Loucy (cell line): ENCODE data around the gene PDZRN3.

Experiments used
- H2AFZ ChIP-seq: fragments of 200-600 bp; sonication (generic); 2 replicates; pipeline ENCODE4 v1.6.0; 2016; ENCODE audit warnings: antibody characterized with exemption, mild to moderate bottlenecking, low read length, moderate library complexity
- H3F3A ChIP-seq: fragments of 200-600 bp; 2 replicates; pipeline ENCODE4 v1.6.0; 2016; ENCODE audit warnings: antibody characterized with exemption, low read depth, mild to moderate bottlenecking
- H3K27me3 ChIP-seq: fragments of 200-600 bp; sonication (generic); 2 replicates; pipeline ENCODE4 v1.6.1; 2014; ENCODE audit warnings: low read length, mild to moderate bottlenecking; ENCODE audit not compliant: insufficient read depth, poor library complexity, severe bottlenecking
- H3K36me3 ChIP-seq: fragments of 200-600 bp; sonication (generic); 2 replicates; pipeline ENCODE4 v1.6.1; 2016; ENCODE audit warnings: low read length; ENCODE audit not compliant: insufficient read depth
- H3K4me1 ChIP-seq: fragments of 200-600 bp; sonication (generic); 2 replicates; pipeline ENCODE4 v1.5.1; 2014; ENCODE audit warnings: low read length, mild to moderate bottlenecking; ENCODE audit not compliant: insufficient read depth, poor library complexity, severe bottlenecking
- H3K4me2 ChIP-seq: fragments of 200-600 bp; sonication (generic); 2 replicates; pipeline ENCODE4 v1.6.0; 2014; ENCODE audit warnings: antibody characterized with exemption, low read length, low read depth, mild to moderate bottlenecking; ENCODE audit not compliant: poor library complexity, severe bottlenecking
- H3K4me3 ChIP-seq: fragments of 200-600 bp; sonication (generic); 2 replicates; pipeline ENCODE4 v1.5.1; 2014; ENCODE audit warnings: low read length, mild to moderate bottlenecking, mixed read lengths; ENCODE audit not compliant: poor library complexity, severe bottlenecking
- H3K79me2 ChIP-seq: fragments of 200-600 bp; sonication (generic); 2 replicates; pipeline ENCODE4 v1.6.1; 2014; ENCODE audit warnings: low read length; ENCODE audit not compliant: insufficient read depth
- H3K9ac ChIP-seq: fragments of 200-600 bp; sonication (generic); 2 replicates; pipeline ENCODE4 v1.6.0; 2014; ENCODE audit warnings: mild to moderate bottlenecking, low read depth, low read length, moderate library complexity; ENCODE audit not compliant: poor library complexity, severe bottlenecking
- H3K9me2 ChIP-seq: fragments of 200-600 bp; sonication (generic); replicated peaks from 2 replicates; pipeline ENCODE4 v1.6.1; 2016; ENCODE audit warnings: low read depth, low read length, mixed read lengths
- H3K9me3 ChIP-seq: fragments of 200-600 bp; sonication (generic); 2 replicates; pipeline ENCODE4 v1.6.1; 2014; ENCODE audit warnings: mild to moderate bottlenecking, antibody characterized with exemption, low read length, low read depth; ENCODE audit not compliant: insufficient read depth
- H4K20me1 ChIP-seq: fragments of 200-600 bp; sonication (generic); 2 replicates; pipeline ENCODE4 v1.6.0; 2014; ENCODE audit warnings: antibody characterized with exemption, low read length, mild to moderate bottlenecking; ENCODE audit not compliant: insufficient read depth, poor library complexity, severe bottlenecking
- EZH2phosphoT487 ChIP-seq: fragments of 200-600 bp; IDR thresholded peaks from 2 replicates; pipeline ENCODE4 v1.6.1; 2018; ENCODE audit warnings: antibody characterized with exemption, mild to moderate bottlenecking, moderate library complexity, borderline replicate concordance
- TF ChIP-seq, protein P1 (sequence below): fragments of 200-600 bp; sonication (generic); conservative IDR thresholded peaks from 2 replicates; pipeline ENCODE4 v1.5.1; 2014; ENCODE audit warnings: mild to moderate bottlenecking, antibody characterized with exemption, low read length

PDZRN3 gene

GRCh38 chr3:73393005-73393404, 231.7 kb downstream of the PDZRN3 start:
- Histone ChIP-seq H3K4me2 (no peak overlapping the region), H4K20me1 (no peaks in the 10 kb centered on the region), H2AFZ (no peak overlapping the region), H3K4me3 (no peak overlapping the region), H3K79me2 (no peaks in the 10 kb centered on the region), H3K36me3 (no peaks in the 10 kb centered on the region), H3K9me3 (no peaks in the 10 kb centered on the region), H3K9me2 (no peaks in the 10 kb centered on the region), H3K27me3 (no peaks in the 10 kb centered on the region), H3K9ac (no peak overlapping the region), H3K4me1 (peaks cover 26% of the 10 kb centered on the region), H3F3A (no peaks in the 10 kb centered on the region)
- TF ChIP-seq, protein P1, sequence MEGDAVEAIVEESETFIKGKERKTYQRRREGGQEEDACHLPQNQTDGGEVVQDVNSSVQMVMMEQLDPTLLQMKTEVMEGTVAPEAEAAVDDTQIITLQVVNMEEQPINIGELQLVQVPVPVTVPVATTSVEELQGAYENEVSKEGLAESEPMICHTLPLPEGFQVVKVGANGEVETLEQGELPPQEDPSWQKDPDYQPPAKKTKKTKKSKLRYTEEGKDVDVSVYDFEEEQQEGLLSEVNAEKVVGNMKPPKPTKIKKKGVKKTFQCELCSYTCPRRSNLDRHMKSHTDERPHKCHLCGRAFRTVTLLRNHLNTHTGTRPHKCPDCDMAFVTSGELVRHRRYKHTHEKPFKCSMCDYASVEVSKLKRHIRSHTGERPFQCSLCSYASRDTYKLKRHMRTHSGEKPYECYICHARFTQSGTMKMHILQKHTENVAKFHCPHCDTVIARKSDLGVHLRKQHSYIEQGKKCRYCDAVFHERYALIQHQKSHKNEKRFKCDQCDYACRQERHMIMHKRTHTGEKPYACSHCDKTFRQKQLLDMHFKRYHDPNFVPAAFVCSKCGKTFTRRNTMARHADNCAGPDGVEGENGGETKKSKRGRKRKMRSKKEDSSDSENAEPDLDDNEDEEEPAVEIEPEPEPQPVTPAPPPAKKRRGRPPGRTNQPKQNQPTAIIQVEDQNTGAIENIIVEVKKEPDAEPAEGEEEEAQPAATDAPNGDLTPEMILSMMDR: no peak
- TF ChIP-seq EZH2phosphoT487: no peak

- no peaks in the 10 kb centered on the region for H3K36me3 ChIP-seq
- no peaks in the 10 kb centered on the region for H3K27me3 ChIP-seq
- H3K9me3 ChIP-seq: no peaks in the 10 kb centered on the region
- peaks cover 17% of the 10 kb centered on the region for H3K4me1 ChIP-seq
- H4K20me1 ChIP-seq: no peaks in the 10 kb centered on the region
- no peak overlapping the region for H2AFZ ChIP-seq
- no peak overlapping the region for H3K4me3 ChIP-seq
- no peak for TF ChIP-seq EZH2phosphoT487
- TF ChIP-seq, protein P1: no peak
- H3K9ac ChIP-seq: no peak overlapping the region
- no peak overlapping the region for H3K4me2 ChIP-seq
- H3K9me2 ChIP-seq: no peaks in the 10 kb centered on the region
- no peaks in the 10 kb centered on the region for H3F3A ChIP-seq
- no peaks in the 10 kb centered on the region for H3K79me2 ChIP-seq
Observed at GRCh38 chr3:73391984-73392383, 232.8 kb downstream of the PDZRN3 start.

DNA sequence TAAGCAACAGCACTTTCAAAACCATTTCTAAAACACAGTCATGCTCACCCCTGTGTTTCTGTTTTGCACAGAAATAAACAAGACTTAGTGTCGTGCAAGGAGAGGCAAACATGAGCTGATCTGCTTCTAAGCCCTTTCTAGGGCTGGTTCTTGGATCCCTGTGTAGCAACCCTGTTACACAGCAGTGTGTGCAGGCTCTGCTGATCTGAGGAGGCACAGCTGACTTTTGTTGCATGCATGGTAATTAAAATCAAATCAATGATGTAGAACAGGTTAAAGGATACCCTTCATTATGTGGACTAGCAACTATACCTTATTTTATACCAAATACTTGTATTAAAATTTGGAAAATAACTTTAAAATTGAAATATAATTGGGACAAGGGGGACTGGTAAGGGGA, 234.8 kb downstream of the PDZRN3 start:
- TF ChIP-seq, protein P1: no peak
- no peak for TF ChIP-seq EZH2phosphoT487
- Histone ChIP-seq H3K79me2 (no peaks in the 10 kb centered on the region), H3K27me3 (no peaks in the 10 kb centered on the region), H3K9ac (no peak overlapping the region), H3K9me2 (no peaks in the 10 kb centered on the region), H3K4me2 (no peak overlapping the region), H3K4me3 (no peak overlapping the region), H3K36me3 (no peaks in the 10 kb centered on the region), H3K4me1 (peaks cover 19% of the 10 kb centered on the region), H3F3A (no peaks in the 10 kb centered on the region), H4K20me1 (no peaks in the 10 kb centered on the region), H3K9me3 (no peaks in the 10 kb centered on the region), H2AFZ (no peak overlapping the region)
